Measurements from ENCODE around the gene C8A. TPM values are rescaled to one million over a fixed set of nuclear protein-coding genes. Genes with fewer than 3 reads are reported as not detected.
A peak's percentile ranks its signal among the peaks of the same experiment; 100 is the strongest.

The C8A gene
- total and polyA plus RNA-seq, 12 donors = 0.09 TPM; not detected in 11

GRCh38 chr1:56905667-56906066, 51.1 kb downstream of the C8A start:
- intact Hi-C loops (cut with DNase I) = no loop called here
- peaks cover 0 to 24% (median 3%) of the 10 kb centered on the region in 9 donors for H3K4me1 ChIP-seq
- no peaks in the 10 kb centered on the region for H3K9me3 ChIP-seq
- TF ChIP-seq, protein P1, sequence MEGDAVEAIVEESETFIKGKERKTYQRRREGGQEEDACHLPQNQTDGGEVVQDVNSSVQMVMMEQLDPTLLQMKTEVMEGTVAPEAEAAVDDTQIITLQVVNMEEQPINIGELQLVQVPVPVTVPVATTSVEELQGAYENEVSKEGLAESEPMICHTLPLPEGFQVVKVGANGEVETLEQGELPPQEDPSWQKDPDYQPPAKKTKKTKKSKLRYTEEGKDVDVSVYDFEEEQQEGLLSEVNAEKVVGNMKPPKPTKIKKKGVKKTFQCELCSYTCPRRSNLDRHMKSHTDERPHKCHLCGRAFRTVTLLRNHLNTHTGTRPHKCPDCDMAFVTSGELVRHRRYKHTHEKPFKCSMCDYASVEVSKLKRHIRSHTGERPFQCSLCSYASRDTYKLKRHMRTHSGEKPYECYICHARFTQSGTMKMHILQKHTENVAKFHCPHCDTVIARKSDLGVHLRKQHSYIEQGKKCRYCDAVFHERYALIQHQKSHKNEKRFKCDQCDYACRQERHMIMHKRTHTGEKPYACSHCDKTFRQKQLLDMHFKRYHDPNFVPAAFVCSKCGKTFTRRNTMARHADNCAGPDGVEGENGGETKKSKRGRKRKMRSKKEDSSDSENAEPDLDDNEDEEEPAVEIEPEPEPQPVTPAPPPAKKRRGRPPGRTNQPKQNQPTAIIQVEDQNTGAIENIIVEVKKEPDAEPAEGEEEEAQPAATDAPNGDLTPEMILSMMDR (IDR thresholded peaks at IDR 0.05) = no peak
- no peak overlapping the region for H3K4me3 ChIP-seq
- no peaks in the 10 kb centered on the region for H3K36me3 ChIP-seq
- ATAC-seq = no peak
- H3K27ac ChIP-seq = no peak overlapping the region
- no peaks in the 10 kb centered on the region for H3K27me3 ChIP-seq
- WGBS, 2 donors = 84 to 85% methylated on average over 3 of the region's 3 CpGs
- no peak for DNase-seq

- H3K36me3 ChIP-seq = no peaks in the 10 kb centered on the region
- intact Hi-C loops (cut with DNase I) = no loop called here
- 78 to 88% methylated on average over 1 of the region's 1 CpG for WGBS, 2 donors
- no peak for ATAC-seq
- TF ChIP-seq, protein P1 (IDR thresholded peaks at IDR 0.05) = no peak
- no peaks in the 10 kb centered on the region for H3K27me3 ChIP-seq
- no peaks in the 10 kb centered on the region for H3K9me3 ChIP-seq
- H3K4me3 ChIP-seq = no peak overlapping the region
- peaks cover 0 to 24% (median 3%) of the 10 kb centered on the region in 9 donors for H3K4me1 ChIP-seq
- no peak overlapping the region for H3K27ac ChIP-seq
- DNase-seq = no peak
These were observed 54.1 kb downstream of the C8A start for GRCh38 chr1:56908619-56909221.

- TF ChIP-seq, protein P1 (IDR thresholded peaks at IDR 0.05) = no peak
- H3K27ac ChIP-seq = no peak overlapping the region
- no peaks in the 10 kb centered on the region for H3K27me3 ChIP-seq
- peak in 1 of 2 donors; percentile 16 for DNase-seq
- 54 to 68% methylated on average over 4 of the region's 4 CpGs for WGBS, 2 donors
- H3K4me3 ChIP-seq = no peak overlapping the region
- H3K4me1 ChIP-seq = peaks cover 0 to 24% (median 3%) of the 10 kb centered on the region in 9 donors
- intact Hi-C loops (cut with DNase I) = no loop called here
- H3K9me3 ChIP-seq = no peaks in the 10 kb centered on the region
- H3K36me3 ChIP-seq = no peaks in the 10 kb centered on the region
- peak; percentile 65 to 93 (median 80) for ATAC-seq
These were observed 55.9 kb downstream of the C8A start for GRCh38 chr1:56910441-56910985.

- 81 to 88% methylated on average over 7 of the region's 7 CpGs for WGBS, 2 donors
- Histone ChIP-seq H3K36me3 (no peaks in the 10 kb centered on the region), H3K4me3 (no peak overlapping the region)
These were observed 56.7 kb downstream of the C8A start for GRCh38 chr1:56911098-56911938.

More at GRCh38 chr1:56911098-56911938, 56.7 kb downstream of the C8A start:
- intact Hi-C loops (cut with DNase I) = no loop called here
- DNase-seq (no peak), ATAC-seq (no peak)
- TF ChIP-seq, protein P1 (IDR thresholded peaks at IDR 0.05) = no peak
- Histone ChIP-seq H3K27me3 (no peaks in the 10 kb centered on the region), H3K27ac (peak overlapping the region in 1 of 10 donors; percentile 14), H3K4me1 (peaks cover 0 to 24% (median 3%) of the 10 kb centered on the region in 9 donors), H3K9me3 (no peaks in the 10 kb centered on the region)

All from heart right ventricle (tissue), 16 donors.